ENCODE results near the gene SRD5A1.

GRCh38 chr5:6710070-6710469 lies 76.8 kb downstream of the SRD5A1 start:
- TF ChIP-seq, protein P1, sequence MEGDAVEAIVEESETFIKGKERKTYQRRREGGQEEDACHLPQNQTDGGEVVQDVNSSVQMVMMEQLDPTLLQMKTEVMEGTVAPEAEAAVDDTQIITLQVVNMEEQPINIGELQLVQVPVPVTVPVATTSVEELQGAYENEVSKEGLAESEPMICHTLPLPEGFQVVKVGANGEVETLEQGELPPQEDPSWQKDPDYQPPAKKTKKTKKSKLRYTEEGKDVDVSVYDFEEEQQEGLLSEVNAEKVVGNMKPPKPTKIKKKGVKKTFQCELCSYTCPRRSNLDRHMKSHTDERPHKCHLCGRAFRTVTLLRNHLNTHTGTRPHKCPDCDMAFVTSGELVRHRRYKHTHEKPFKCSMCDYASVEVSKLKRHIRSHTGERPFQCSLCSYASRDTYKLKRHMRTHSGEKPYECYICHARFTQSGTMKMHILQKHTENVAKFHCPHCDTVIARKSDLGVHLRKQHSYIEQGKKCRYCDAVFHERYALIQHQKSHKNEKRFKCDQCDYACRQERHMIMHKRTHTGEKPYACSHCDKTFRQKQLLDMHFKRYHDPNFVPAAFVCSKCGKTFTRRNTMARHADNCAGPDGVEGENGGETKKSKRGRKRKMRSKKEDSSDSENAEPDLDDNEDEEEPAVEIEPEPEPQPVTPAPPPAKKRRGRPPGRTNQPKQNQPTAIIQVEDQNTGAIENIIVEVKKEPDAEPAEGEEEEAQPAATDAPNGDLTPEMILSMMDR (IDR thresholded peaks at IDR 0.05; ENCODE audit: insufficient read depth, low read length), result no peak
- no peak for TF ChIP-seq POLR2AphosphoS5 (IDR thresholded peaks at IDR 0.05; ENCODE audit: low read depth)
- TF ChIP-seq REST (IDR thresholded peaks at IDR 0.05; ENCODE audit: insufficient replicate concordance, low read depth), result no peak
- no peak for TF ChIP-seq SPI1 (IDR thresholded peaks at IDR 0.05; ENCODE audit: borderline replicate concordance, low read depth)
- no peak for TF ChIP-seq GABPA (IDR thresholded peaks at IDR 0.05; ENCODE audit: low read depth)

Data from HL-60 (cell line).